HG03108 (cell line): Measurements from ENCODE around the gene SLC6A9.

Source experiments
- ATAC-seq: cut with Tn5 transposase; IDR thresholded peaks from one replicate; pipeline ENCODE4 v1.9.1; 2021; ENCODE audit warnings: moderate library complexity; ENCODE audit not compliant: unreplicated experiment

SLC6A9 gene

GRCh38 chr1:44031252-44032169, at the start of gene SLC6A9:
Gene SLC6A9, minus strand, starts transcription at chr1:44031462. Its CDS starts 7,185 bp downstream, at chr1:44024277.
- ATAC-seq: no peak

- no peak for ATAC-seq
These were observed 48.3 kb upstream of the SLC6A9 start for GRCh38 chr1:44079566-44079965.

GRCh38 chr1:44078104-44078503, 46.8 kb upstream of the SLC6A9 start:
- no peak for ATAC-seq

- no peak for ATAC-seq
These were observed 46.2 kb upstream of the SLC6A9 start for GRCh38 chr1:44077421-44077820.

- ATAC-seq: no peak
These were observed 44.8 kb upstream of the SLC6A9 start for GRCh38 chr1:44076066-44076465.

GRCh38 chr1:44074415-44074814, 43.2 kb upstream of the SLC6A9 start:
- ATAC-seq: no peak

- ATAC-seq: no peak
These were observed 42.3 kb upstream of the SLC6A9 start for GRCh38 chr1:44073528-44073927.

- no peak for ATAC-seq
These were observed 41.6 kb upstream of the SLC6A9 start for GRCh38 chr1:44072821-44073220.

- ATAC-seq: no peak
These were observed 40.9 kb upstream of the SLC6A9 start for GRCh38 chr1:44072204-44072603.

- no peak for ATAC-seq
These were observed 40.2 kb upstream of the SLC6A9 start for GRCh38 chr1:44071461-44071860.

- ATAC-seq: peak; percentile 58
These were observed 37.2 kb upstream of the SLC6A9 start for GRCh38 chr1:44068442-44068921.

- no peak for ATAC-seq
These were observed 36.3 kb upstream of the SLC6A9 start for GRCh38 chr1:44067266-44068250.

GRCh38 chr1:44062656-44063179, 31.5 kb upstream of the SLC6A9 start:
- no peak for ATAC-seq

GRCh38 chr1:44061857-44062256, 30.6 kb upstream of the SLC6A9 start:
- no peak for ATAC-seq

GRCh38 chr1:44060830-44061267, 29.6 kb upstream of the SLC6A9 start:
- ATAC-seq: no peak

GRCh38 chr1:44059664-44060355, 28.5 kb upstream of the SLC6A9 start:
- no peak for ATAC-seq

- no peak for ATAC-seq
These were observed 27.9 kb upstream of the SLC6A9 start for GRCh38 chr1:44059212-44059611.

GRCh38 chr1:44057293-44057692, 26.0 kb upstream of the SLC6A9 start:
- no peak for ATAC-seq

- no peak for ATAC-seq
These were observed 22.1 kb upstream of the SLC6A9 start for GRCh38 chr1:44053394-44053793.

GRCh38 chr1:44050261-44050660, 19.0 kb upstream of the SLC6A9 start:
- no peak for ATAC-seq
